T-cell (primary cell): ENCODE measurements around the gene PIK3AP1. TPM values are rescaled to one million over a fixed set of nuclear protein-coding genes. Genes with fewer than 3 reads are reported as not detected.

Experiments
- ATAC-seq, 4 experiments: fragments of 200-7000 bp in 3 of 4; fragments of 150-1000 bp in 1 of 4; cut with Tn5 transposase; replicated peaks in 1 of 4; 1 replicate in 3 of 4; 2 replicates in 1 of 4; pipeline ENCODE4 v1.10.0; 2021; ENCODE audit warnings: moderate library complexity in 3 of 4, mild to moderate bottlenecking in 2 of 4, moderate number of reproducible peaks in 1 of 4
- CTCF ChIA-PET, 2 donors: fragments of 300-600 bp; sonication (Branson Sonifier 250); formaldehyde crosslinking; loops; one replicate each; lab custom pipeline; 2022; ENCODE audit warnings: antibody characterized with exemption in 2 of 2; lab: Charles Lee
- POLR2A ChIA-PET, 2 donors: fragments of 300-600 bp; sonication (Branson Sonifier 250); formaldehyde crosslinking; loops; one replicate each; lab custom pipeline; 2022; ENCODE audit warnings: antibody characterized with exemption in 2 of 2; lab: Charles Lee
- DNase-seq, 35 experiments: peaks; one replicate each; pipeline versions ENCODE4 v3.0.0 to v3.0.0-alpha.2; 2013 to 2023
- H3K27ac ChIP-seq: one replicate; pipeline ENCODE4 v1.5.1; 2013; ENCODE audit warnings: low read length
- H3K27me3 ChIP-seq, 2 experiments: replicated peaks in 1 of 2; 1 replicate in 1 of 2; 2 replicates in 1 of 2; pipeline versions ENCODE4 v1.6.1 to v1.7.0; 2013; ENCODE audit warnings: low read length in 1 of 2, mixed read lengths in 1 of 2; ENCODE audit not compliant: control insufficient read depth in 2 of 2, insufficient read depth in 2 of 2; ENCODE audit errors: extremely low read depth in 1 of 2
- H3K36me3 ChIP-seq, 2 donors: 1 replicate in 1 of 2; 2 replicates in 1 of 2; pipeline versions ENCODE4 v1.6.1 to v1.7.0; 2013; ENCODE audit warnings: low read length in 1 of 2; ENCODE audit not compliant: control insufficient read depth in 2 of 2, insufficient read depth in 1 of 2; ENCODE audit errors: extremely low read depth in 1 of 2
- H3K4me1 ChIP-seq, 2 experiments: 1 replicate in 1 of 2; 2 replicates in 1 of 2; pipeline versions ENCODE4 v1.6.1 to v1.7.0; 2013; ENCODE audit warnings: low read length in 2 of 2, mixed read lengths in 1 of 2; ENCODE audit not compliant: insufficient read depth in 2 of 2, control insufficient read depth in 1 of 2; ENCODE audit errors: extremely low read depth in 1 of 2
- H3K4me3 ChIP-seq, 2 donors: 1 replicate in 1 of 2; 2 replicates in 1 of 2; pipeline versions ENCODE4 v1.5.1 to v1.7.0; 2013; ENCODE audit warnings: mild to moderate bottlenecking in 2 of 2, low read length in 1 of 2, moderate library complexity in 1 of 2; ENCODE audit not compliant: control insufficient read depth in 1 of 2; ENCODE audit errors: extremely low read depth in 1 of 2
- H3K9me3 ChIP-seq: 2 replicates; pipeline ENCODE4 v1.7.0; 2013
- H3K27ac Mint-ChIP-seq, 2 donors: one replicate each; pipeline ENCODE4 v1.8.0; 2020 to 2021; ENCODE audit warnings: mild to moderate bottlenecking in 2 of 2, mixed read lengths in 2 of 2
- H3K27me3 Mint-ChIP-seq, 2 donors: one replicate each; pipeline ENCODE4 v1.8.0; 2021 to 2022; ENCODE audit warnings: mixed read lengths in 2 of 2
- H3K36me3 Mint-ChIP-seq: one replicate; pipeline ENCODE4 v1.8.0; 2021; ENCODE audit warnings: mixed read lengths
- H3K4me1 Mint-ChIP-seq, 3 donors: one replicate each; pipeline ENCODE4 v1.8.0; 2020 to 2022; ENCODE audit warnings: mixed read lengths in 3 of 3, mild to moderate bottlenecking in 1 of 3
- H3K4me3 Mint-ChIP-seq, 3 donors: one replicate each; pipeline ENCODE4 v1.8.0; 2020 to 2022; ENCODE audit warnings: mild to moderate bottlenecking in 3 of 3, mixed read lengths in 3 of 3, moderate library complexity in 3 of 3
- H3K9me3 Mint-ChIP-seq, 3 donors: one replicate each; pipeline ENCODE4 v1.8.0; 2020 to 2022; ENCODE audit warnings: mixed read lengths in 3 of 3
- WGBS: methylation state at CpG from one replicate; pipeline ENCODE4 v1.1.5; 2013; ENCODE audit warnings: missing lambda C conversion rate; ENCODE audit not compliant: insufficient coverage; 5-methylcytosine and 5-hydroxymethylcytosine counted together
- total RNA-seq, 35 experiments: library from RNA in 6 of 35; stranded (reverse) in 6 of 35; fragments of 120-200 nt in 1 of 35; gene quantifications; one replicate each; pipeline versions ENCODE4 v1.2.1 to v1.2.4 and lab custom pipeline; 2013 to 2026

PIK3AP1 gene
- total RNA-seq, 5 donors from 2014 or later (not counting 1 experiment from before 2014, with no cell fraction given) = 4.9 to 9.5 (median 7.9) TPM

GRCh38 chr10:96586419-96587263, 133.7 kb downstream of the PIK3AP1 start, which contains the start of gene TM9SF3:
TSS of gene TM9SF3 (minus strand) at chr10:96587012. CDS start at chr10:96586835, 177 bp downstream.
- H3K4me1 ChIP-seq = peaks cover 26 to 39% of the 10 kb centered on the region in 2 experiments
- H3K4me1 Mint-ChIP-seq = peaks cover 40 to 47% (median 42%) of the 10 kb centered on the region in 3 donors
- peak within 1 kb of the TSS; percentile 96 for H3K27ac ChIP-seq
- peaks cover 0 to 1% of the 10 kb centered on the region in 2 donors for H3K27me3 Mint-ChIP-seq
- H3K27me3 ChIP-seq = no peaks in the 10 kb centered on the region
- no peaks in the 10 kb centered on the region for H3K9me3 Mint-ChIP-seq
- peak within 1 kb of the TSS; percentile 64 to 87 for H3K4me3 ChIP-seq
- no peaks in the 10 kb centered on the region for H3K36me3 Mint-ChIP-seq
- under 1% methylated on average over 107 of the region's 107 CpGs for WGBS
- H3K27ac Mint-ChIP-seq = peak within 1 kb of the TSS; percentile 76 to 92
- H3K9me3 ChIP-seq = no peaks in the 10 kb centered on the region
- DNase-seq = peak; percentile 78 to 96 (median 92)
- ChIA-PET POLR2A (interaction anchor here in 1 of 2 donors (0.6 to 0.7 kb wide), 2 partner anchors 510 to 1021 kb away, joined by 3 read pairs; no protein-coding TSS in a partner anchor), CTCF (interaction anchor here (0.5 to 0.6 kb wide), 2 partner anchors 11 to 42 kb away, joined by 3 read pairs; no protein-coding TSS in a partner anchor)
- H3K36me3 ChIP-seq = no peaks in the 10 kb centered on the region
- H3K4me3 Mint-ChIP-seq = peak within 1 kb of the TSS in 2 of 3 donors; percentile 78 to 93
- ATAC-seq = peak; percentile 88 to 92 (median 90)

- H3K27ac Mint-ChIP-seq = peak overlapping the region; percentile 76 to 92
- POLR2A ChIA-PET = interaction anchor here in 1 of 2 donors (0.6 kb wide), 1 partner anchor 59 kb away, joined by 4 read pairs; no protein-coding TSS in a partner anchor
- peak overlapping the region; percentile 64 to 87 for H3K4me3 ChIP-seq
- DNase-seq (peak in 22 of 35 experiments; percentile 1 to 64 (median 14)), ATAC-seq (peak; percentile 3 to 7 (median 5))
- H3K4me3 Mint-ChIP-seq = peak overlapping the region in 2 of 3 donors; percentile 78 to 93
- no peaks in the 10 kb centered on the region for H3K36me3 ChIP-seq
- CTCF ChIA-PET = interaction anchor here in 1 of 2 donors (0.5 kb wide), 1 partner anchor 36 kb away, joined by 3 read pairs; no protein-coding TSS in a partner anchor
- H3K27ac ChIP-seq = peak overlapping the region; percentile 77
- 2% methylated on average over 10 of the region's 20 CpGs for WGBS
- no peaks in the 10 kb centered on the region for H3K27me3 ChIP-seq
- no peaks in the 10 kb centered on the region for H3K36me3 Mint-ChIP-seq
- peaks cover 26 to 39% of the 10 kb centered on the region in 2 experiments for H3K4me1 ChIP-seq
- no peaks in the 10 kb centered on the region for H3K27me3 Mint-ChIP-seq
- no peaks in the 10 kb centered on the region for H3K9me3 Mint-ChIP-seq
- no peaks in the 10 kb centered on the region for H3K9me3 ChIP-seq
- peaks cover 45 to 51% (median 46%) of the 10 kb centered on the region in 3 donors for H3K4me1 Mint-ChIP-seq
Observed at GRCh38 chr10:96585736-96586418, 134.4 kb downstream of the PIK3AP1 start.

GRCh38 chr10:96584474-96584873, 135.8 kb downstream of the PIK3AP1 start:
- ATAC-seq (no peak), DNase-seq (no peak)
- no CpG with 5 or more reads among the region's 9 CpGs for WGBS
- H3K9me3 ChIP-seq = no peaks in the 10 kb centered on the region
- no peak overlapping the region for H3K27ac ChIP-seq
- peak overlapping the region; percentile 34 to 60 (median 52) for H3K4me3 Mint-ChIP-seq
- peaks cover 3% of the 10 kb centered on the region for H3K36me3 Mint-ChIP-seq
- H3K27me3 Mint-ChIP-seq = no peaks in the 10 kb centered on the region
- CTCF ChIA-PET = no interaction called here
- H3K36me3 ChIP-seq = no peaks in the 10 kb centered on the region
- POLR2A ChIA-PET = interaction anchor here in 1 of 2 donors (1.1 kb wide), 1 partner anchor 11 kb away, joined by 9 read pairs; no protein-coding TSS in a partner anchor
- H3K27ac Mint-ChIP-seq = no peak overlapping the region
- H3K9me3 Mint-ChIP-seq = no peaks in the 10 kb centered on the region
- H3K4me1 ChIP-seq = peaks cover 30 to 39% of the 10 kb centered on the region in 2 experiments
- H3K27me3 ChIP-seq = no peaks in the 10 kb centered on the region
- peaks cover 55 to 63% (median 60%) of the 10 kb centered on the region in 3 donors for H3K4me1 Mint-ChIP-seq
- no peak overlapping the region for H3K4me3 ChIP-seq

DNA sequence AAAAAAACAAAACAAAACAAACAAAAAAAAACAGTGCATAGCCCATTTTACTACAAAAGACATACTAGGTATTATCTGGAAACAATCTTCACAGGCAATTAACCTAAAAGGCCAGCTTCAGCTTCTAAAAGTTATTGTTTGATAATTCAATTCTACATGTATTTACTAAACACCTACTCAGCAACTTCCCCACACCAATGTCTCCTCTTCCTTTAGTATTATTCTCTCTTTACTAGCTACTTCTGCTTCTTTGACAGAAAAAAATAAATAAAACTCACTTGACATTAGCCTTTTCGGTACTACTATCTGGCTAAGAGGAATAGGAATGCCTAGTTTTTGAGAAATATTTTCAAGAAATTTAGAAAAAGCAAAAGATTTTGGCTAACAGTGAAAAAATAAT, 136.3 kb downstream of the PIK3AP1 start:
- Mint-ChIP-seq H3K36me3 (peaks cover 3% of the 10 kb centered on the region), H3K4me1 (peaks cover 57 to 66% (median 63%) of the 10 kb centered on the region in 3 donors), H3K27ac (no peak overlapping the region), H3K27me3 (no peaks in the 10 kb centered on the region), H3K9me3 (no peaks in the 10 kb centered on the region), H3K4me3 (peak overlapping the region in 2 of 3 donors; percentile 52 to 60)
- no peak for ATAC-seq
- ChIA-PET CTCF (no interaction called here), POLR2A (no interaction called here)
- no peaks in the 10 kb centered on the region for H3K36me3 ChIP-seq
- H3K9me3 ChIP-seq = no peaks in the 10 kb centered on the region
- peaks cover 30 to 40% of the 10 kb centered on the region in 2 experiments for H3K4me1 ChIP-seq
- no peak overlapping the region for H3K4me3 ChIP-seq
- H3K27me3 ChIP-seq = no peaks in the 10 kb centered on the region
- DNase-seq = no peak
- WGBS = no CpG with 5 or more reads among the region's 1 CpG
- H3K27ac ChIP-seq = no peak overlapping the region

GRCh38 chr10:96579133-96579532, 141.2 kb downstream of the PIK3AP1 start:
- ChIA-PET CTCF (no interaction called here), POLR2A (interaction anchor here in 1 of 2 donors (0.5 kb wide), 1 partner anchor 29 kb away, joined by 3 read pairs; no protein-coding TSS in a partner anchor)
- ATAC-seq = no peak
- Mint-ChIP-seq H3K4me3 (peak overlapping the region in 1 of 3 donors; percentile 18), H3K27ac (no peak overlapping the region), H3K27me3 (no peaks in the 10 kb centered on the region), H3K9me3 (no peaks in the 10 kb centered on the region), H3K4me1 (peaks cover 82 to 90% (median 87%) of the 10 kb centered on the region in 3 donors), H3K36me3 (peaks cover 24% of the 10 kb centered on the region)
- no peak overlapping the region for H3K4me3 ChIP-seq
- H3K27ac ChIP-seq = no peak overlapping the region
- H3K4me1 ChIP-seq = peaks cover 14 to 18% of the 10 kb centered on the region in 2 experiments
- no peaks in the 10 kb centered on the region for H3K9me3 ChIP-seq
- no peak for DNase-seq
- no CpG with 5 or more reads among the region's 2 CpGs for WGBS
- H3K27me3 ChIP-seq = no peaks in the 10 kb centered on the region
- H3K36me3 ChIP-seq = peaks cover 0 to 16% of the 10 kb centered on the region in 2 donors

- Mint-ChIP-seq H3K4me3 (peak overlapping the region in 1 of 3 donors; percentile 18), H3K9me3 (no peaks in the 10 kb centered on the region), H3K36me3 (peaks cover 29% of the 10 kb centered on the region), H3K4me1 (peaks cover 82 to 90% (median 87%) of the 10 kb centered on the region in 3 donors), H3K27me3 (no peaks in the 10 kb centered on the region), H3K27ac (no peak overlapping the region)
- DNase-seq = no peak
- WGBS = no CpG with 5 or more reads among the region's 5 CpGs
- POLR2A ChIA-PET = no interaction called here
- H3K27me3 ChIP-seq = no peaks in the 10 kb centered on the region
- H3K4me3 ChIP-seq = no peak overlapping the region
- no peak overlapping the region for H3K27ac ChIP-seq
- no peaks in the 10 kb centered on the region for H3K9me3 ChIP-seq
- CTCF ChIA-PET = no interaction called here
- ATAC-seq = no peak
- peaks cover 0 to 16% of the 10 kb centered on the region in 2 donors for H3K36me3 ChIP-seq
- H3K4me1 ChIP-seq = peaks cover 11 to 17% of the 10 kb centered on the region in 2 experiments
Observed at GRCh38 chr10:96578633-96579032, 141.7 kb downstream of the PIK3AP1 start.
